BLaER1 treated with 17β-estradiol and CSF1 and Interleukin-3, amounts not matched to agents 10 nM and 100 nM (cell line): ENCODE results near the gene FAM186B.

Source experiments
- H3K27ac ChIP-seq, 11 experiments: shearing (Covaris generic); formaldehyde crosslinking; 2 replicates each; pipeline ENCODE4 v1.8.1; 2022
- H3K27me3 ChIP-seq, 11 experiments: shearing (Covaris generic); formaldehyde crosslinking; 2 replicates each; pipeline ENCODE4 v1.8.1; 2022
- H3K36me3 ChIP-seq, 11 experiments: shearing (Covaris generic); formaldehyde crosslinking; 2 replicates each; pipeline ENCODE4 v1.8.1; 2022
- H3K4me1 ChIP-seq, 10 experiments: shearing (Covaris generic); formaldehyde crosslinking; 2 replicates each; pipeline ENCODE4 v1.8.1; 2022
- H3K4me2 ChIP-seq, 11 experiments: shearing (Covaris generic); formaldehyde crosslinking; 2 replicates each; pipeline ENCODE4 v1.8.1; 2022
- H3K4me3 ChIP-seq, 10 experiments: shearing (Covaris generic); formaldehyde crosslinking; 2 replicates each; pipeline ENCODE4 v1.8.1; 2022
- H3K9ac ChIP-seq, 11 experiments: shearing (Covaris generic); formaldehyde crosslinking; 2 replicates each; pipeline ENCODE4 v1.8.1; 2022
- H3K9me3 ChIP-seq, 11 experiments: shearing (Covaris generic); formaldehyde crosslinking; replicated peaks in 1 of 11; 2 replicates each; pipeline ENCODE4 v1.8.1; 2022
- H4K20me1 ChIP-seq, 11 experiments: shearing (Covaris generic); formaldehyde crosslinking; 2 replicates each; pipeline ENCODE4 v1.8.1; 2022
- Cebpa-rat ChIP-seq, 11 experiments: shearing (Covaris generic); IDR thresholded peaks; 2 replicates each; pipeline ENCODE4 v1.8.1; 2022

FAM186B gene

GRCh38 chr12:49642370-49642802 lies 36.9 kb upstream of the FAM186B start:
- peaks cover 26 to 58% (median 47%) of the 10 kb centered on the region in 11 experiments; a peak in 21 of 22 replicates for H3K36me3 ChIP-seq
- no peaks in the 10 kb centered on the region for H3K9me3 ChIP-seq
- no peak for TF ChIP-seq Cebpa-rat (IDR thresholded peaks at IDR 0.05)
- peaks cover 0 to 18% (median 0%) of the 10 kb centered on the region in 11 experiments; a peak in 4 of 22 replicates for H4K20me1 ChIP-seq
- H3K9ac ChIP-seq = peak overlapping the region in 6 of 11 experiments; percentile 4 to 66 (median 24); a peak in 4 of 22 replicates
- peaks cover 28 to 41% (median 40%) of the 10 kb centered on the region in 10 experiments for H3K4me1 ChIP-seq
- H3K4me3 ChIP-seq = no peak overlapping the region
- H3K4me2 ChIP-seq = no peak overlapping the region
- no peaks in the 10 kb centered on the region for H3K27me3 ChIP-seq
- no peak overlapping the region; a peak in 2 of 22 replicates for H3K27ac ChIP-seq

- no peaks in the 10 kb centered on the region for H3K9me3 ChIP-seq
- H3K27ac ChIP-seq = no peak overlapping the region; a peak in 2 of 22 replicates
- H4K20me1 ChIP-seq = peaks cover 0 to 12% (median 0%) of the 10 kb centered on the region in 11 experiments; a peak in 4 of 22 replicates
- TF ChIP-seq Cebpa-rat (IDR thresholded peaks at IDR 0.05) = no peak
- peaks cover 28 to 41% (median 39%) of the 10 kb centered on the region in 10 experiments for H3K4me1 ChIP-seq
- peaks cover 26 to 55% (median 47%) of the 10 kb centered on the region in 11 experiments; a peak in 21 of 22 replicates for H3K36me3 ChIP-seq
- H3K9ac ChIP-seq = peak overlapping the region in 5 of 11 experiments; percentile 4 to 66 (median 22); a peak in 3 of 22 replicates
- no peak overlapping the region for H3K4me2 ChIP-seq
- H3K27me3 ChIP-seq = no peaks in the 10 kb centered on the region
- H3K4me3 ChIP-seq = no peak overlapping the region
Observed at GRCh38 chr12:49641748-49642369, 36.4 kb upstream of the FAM186B start.

GRCh38 chr12:49636979-49637755 lies 31.7 kb upstream of the FAM186B start:
- Histone ChIP-seq H3K27ac (peak overlapping the region in 7 of 11 experiments; percentile 26 to 55 (median 43); a peak in 12 of 22 replicates), H3K36me3 (peaks cover 0 to 19% (median 5%) of the 10 kb centered on the region in 11 experiments; a peak in 14 of 22 replicates), H3K9me3 (no peaks in the 10 kb centered on the region), H3K9ac (peak overlapping the region in 8 of 11 experiments; percentile 0 to 55 (median 28); a peak in 11 of 22 replicates), H3K4me1 (peaks cover 8 to 16% (median 13%) of the 10 kb centered on the region in 10 experiments), H3K4me2 (peak overlapping the region; percentile 4 to 67 (median 55); a peak in 21 of 22 replicates), H4K20me1 (no peaks in the 10 kb centered on the region; a peak in 1 of 22 replicates), H3K4me3 (no peak overlapping the region), H3K27me3 (no peaks in the 10 kb centered on the region)
- TF ChIP-seq Cebpa-rat (IDR thresholded peaks at IDR 0.05) = no peak

- no peak for TF ChIP-seq Cebpa-rat (IDR thresholded peaks at IDR 0.05)
- H3K4me2 ChIP-seq = peak overlapping the region in 9 of 11 experiments; percentile 4 to 62 (median 52); a peak in 11 of 22 replicates
Observed at GRCh38 chr12:49636574-49636973, 31.1 kb upstream of the FAM186B start.

GRCh38 chr12:49635656-49636055 lies 30.2 kb upstream of the FAM186B start:
- H3K4me1 ChIP-seq = peaks cover 8 to 16% (median 13%) of the 10 kb centered on the region in 10 experiments
- no peaks in the 10 kb centered on the region for H3K9me3 ChIP-seq
- H3K27ac ChIP-seq = no peak overlapping the region
- TF ChIP-seq Cebpa-rat (IDR thresholded peaks at IDR 0.05) = no peak
- H3K27me3 ChIP-seq = no peaks in the 10 kb centered on the region
- H3K36me3 ChIP-seq = peaks cover 0 to 15% (median 0%) of the 10 kb centered on the region in 11 experiments; a peak in 5 of 22 replicates
- peak overlapping the region in 3 of 11 experiments; percentile 1 to 15 (median 7); a peak in 1 of 22 replicates for H3K9ac ChIP-seq
- no peak overlapping the region for H3K4me2 ChIP-seq
- no peaks in the 10 kb centered on the region; a peak in 1 of 22 replicates for H4K20me1 ChIP-seq
- H3K4me3 ChIP-seq = no peak overlapping the region

More at GRCh38 chr12:49636574-49636973, 31.1 kb upstream of the FAM186B start:
- peaks cover 0 to 16% (median 0%) of the 10 kb centered on the region in 11 experiments; a peak in 8 of 22 replicates for H3K36me3 ChIP-seq
- peak overlapping the region in 4 of 11 experiments; percentile 0 to 54 (median 10); a peak in 5 of 22 replicates for H3K9ac ChIP-seq
- H4K20me1 ChIP-seq = no peaks in the 10 kb centered on the region; a peak in 1 of 22 replicates
- H3K4me3 ChIP-seq = no peak overlapping the region
- peaks cover 8 to 16% (median 13%) of the 10 kb centered on the region in 10 experiments for H3K4me1 ChIP-seq
- no peaks in the 10 kb centered on the region for H3K27me3 ChIP-seq
- peak overlapping the region in 1 of 11 experiments; percentile 35; a peak in 1 of 22 replicates for H3K27ac ChIP-seq
- no peaks in the 10 kb centered on the region for H3K9me3 ChIP-seq

GRCh38 chr12:49635036-49635435 lies 29.6 kb upstream of the FAM186B start:
- Histone ChIP-seq H3K9ac (0 out of 22 replicates have a peak overlapping the region, but pooled peaks of 1 of the 11 experiments have one; percentile 15), H3K4me2 (no peak overlapping the region), H3K36me3 (peaks cover 0 to 15% (median 0%) of the 10 kb centered on the region in 11 experiments; a peak in 5 of 22 replicates), H3K4me1 (peaks cover 8 to 17% (median 14%) of the 10 kb centered on the region in 10 experiments), H4K20me1 (no peaks in the 10 kb centered on the region; a peak in 1 of 22 replicates), H3K27me3 (no peaks in the 10 kb centered on the region), H3K27ac (no peak overlapping the region), H3K4me3 (no peak overlapping the region), H3K9me3 (no peaks in the 10 kb centered on the region)
- no peak for TF ChIP-seq Cebpa-rat (IDR thresholded peaks at IDR 0.05)

GRCh38 chr12:49633703-49634345 lies 28.4 kb upstream of the FAM186B start:
- no peak for TF ChIP-seq Cebpa-rat (IDR thresholded peaks at IDR 0.05)
- Histone ChIP-seq H3K4me2 (no peak overlapping the region), H3K27ac (no peak overlapping the region), H3K4me1 (peaks cover 8 to 26% (median 17%) of the 10 kb centered on the region in 10 experiments), H3K36me3 (peaks cover 0 to 15% (median 0%) of the 10 kb centered on the region in 11 experiments; a peak in 4 of 22 replicates), H3K9me3 (no peaks in the 10 kb centered on the region), H3K4me3 (no peak overlapping the region), H3K9ac (no peak overlapping the region), H3K27me3 (no peaks in the 10 kb centered on the region), H4K20me1 (no peaks in the 10 kb centered on the region; a peak in 1 of 22 replicates)

GRCh38 chr12:49632986-49633702 lies 27.7 kb upstream of the FAM186B start:
- Histone ChIP-seq H3K9ac (no peak overlapping the region), H3K4me2 (no peak overlapping the region), H3K4me3 (no peak overlapping the region), H4K20me1 (no peaks in the 10 kb centered on the region; a peak in 1 of 22 replicates), H3K27me3 (no peaks in the 10 kb centered on the region), H3K9me3 (no peaks in the 10 kb centered on the region), H3K27ac (no peak overlapping the region), H3K4me1 (peaks cover 8 to 26% (median 17%) of the 10 kb centered on the region in 10 experiments), H3K36me3 (peaks cover 0 to 15% (median 0%) of the 10 kb centered on the region in 11 experiments; a peak in 4 of 22 replicates)
- TF ChIP-seq Cebpa-rat (IDR thresholded peaks at IDR 0.05) = no peak
